Gastrocnemius medialis (tissue), 4 donors: ENCODE data around the gene SLC6A15. TPM values are rescaled to one million over a fixed set of nuclear protein-coding genes. Genes with fewer than 3 reads are reported as not detected.

ENCODE experiments used
- ATAC-seq, 2 donors: fragments of 150-250 bp; one replicate each; pipeline ENCODE4 v1.9.1; 2016
- DNase-seq, 2 donors: peaks; one replicate each; pipeline ENCODE4 v3.0.0-alpha.2; 2019
- H3K27ac ChIP-seq, 4 donors: fragments of 200-600 bp; sonication (generic); 1 replicate in 1 of 4; 2 replicates in 3 of 4; pipeline ENCODE4 v1.5.1; 2016 to 2018; ENCODE audit warnings: mild to moderate bottlenecking in 2 of 4, moderate library complexity in 1 of 4
- H3K27me3 ChIP-seq, 3 donors: fragments of 200-600 bp; sonication (generic) in 2 of 3; 1 replicate in 1 of 3; 2 replicates in 2 of 3; pipeline versions ENCODE4 v1.5.1 to v1.6.0; 2016 to 2019; ENCODE audit warnings: mild to moderate bottlenecking in 1 of 3, moderate library complexity in 1 of 3
- H3K36me3 ChIP-seq, 2 donors: fragments of 200-600 bp; sonication (generic) in 1 of 2; one replicate each; pipeline ENCODE4 v1.5.1; 2017 to 2018
- H3K4me1 ChIP-seq, 2 donors: fragments of 200-600 bp; sonication (generic) in 1 of 2; one replicate each; pipeline ENCODE4 v1.5.1; 2016 to 2017; ENCODE audit warnings: mild to moderate bottlenecking in 2 of 2
- H3K4me3 ChIP-seq, 4 donors: fragments of 200-600 bp; sonication (generic) in 3 of 4; 1 replicate in 1 of 4; 2 replicates in 3 of 4; pipeline ENCODE4 v1.5.1; 2016 to 2019; ENCODE audit warnings: mild to moderate bottlenecking in 2 of 4
- H3K9me3 ChIP-seq, 3 donors: fragments of 200-600 bp; sonication (generic) in 2 of 3; 1 replicate in 1 of 3; 2 replicates in 2 of 3; pipeline ENCODE4 v1.5.1; 2016 to 2019
- CTCF ChIP-seq, 5 experiments: fragments of 450-650 bp in 3 of 5; fragments of 200-600 bp in 2 of 5; sonication (generic) in 2 of 5; IDR thresholded peaks in 4 of 5; conservative IDR thresholded peaks in 1 of 5; 1 replicate in 4 of 5; 2 replicates in 1 of 5; pipeline ENCODE4 v1.5.1; 2016 to 2019; ENCODE audit warnings: antibody characterized with exemption in 5 of 5, mild to moderate bottlenecking in 3 of 5, moderate library complexity in 3 of 5
- POLR2A ChIP-seq, 2 donors: fragments of 450-650 bp; IDR thresholded peaks; one replicate each; pipeline ENCODE4 v1.6.1; 2017; ENCODE audit warnings: antibody characterized with exemption in 2 of 2, mild to moderate bottlenecking in 2 of 2, moderate library complexity in 2 of 2
- in situ Hi-C, 4 donors: fragments of 200-750 bp; cut with MboI; loops; one replicate each; pipeline versions ENCODE4 v1.15.0 to v1.8.0; 2017; ENCODE audit warnings: low sequenced_read_pairs in 4 of 4
- intact Hi-C: fragments of 100-400 bp; cut with DNase I; formaldehyde crosslinking; loops from one replicate; pipeline ENCODE4 v1.15.1; 2023; ENCODE audit warnings: low total_unique reads
- total RNA-seq, 4 donors: library from RNA; depleted of rRNA; stranded (reverse); fragments of >200 nt; gene quantifications; one replicate each; pipeline versions ENCODE4 v1.1.0 to v1.2.3, GENCODE V29; 2016

Gene SLC6A15
- total RNA-seq, 4 donors from 2014 or later, result 0.51 to 0.91 TPM; not detected in 2

- H3K4me1 ChIP-seq, result no peaks in the 10 kb centered on the region
- intact Hi-C loops, result no loop called here
- in situ Hi-C loops, result loop anchor here in 1 of 4 donors (25.0 kb wide), 1 partner anchor 180 kb away; the partner anchor contains the start of genes LRRIQ1 and TSPAN19
- no peak overlapping the region for H3K27ac ChIP-seq
- H3K27me3 ChIP-seq, result no peaks in the 10 kb centered on the region
- DNase-seq (no peak), ATAC-seq (no peak)
- TF ChIP-seq CTCF (IDR thresholded peaks at IDR 0.05 in 4 of 5, conservative IDR thresholded peaks at IDR 0.05 in 1 of 5) (no peak), POLR2A (IDR thresholded peaks at IDR 0.05) (no peak)
- no peaks in the 10 kb centered on the region for H3K9me3 ChIP-seq
- H3K36me3 ChIP-seq, result no peaks in the 10 kb centered on the region
- H3K4me3 ChIP-seq, result no peak overlapping the region
These were observed 54.9 kb downstream of the SLC6A15 start for GRCh38 chr12:84857525-84858208.

GRCh38 chr12:84856156-84856900, 56.3 kb downstream of the SLC6A15 start:
- TF ChIP-seq CTCF (IDR thresholded peaks at IDR 0.05 in 4 of 5, conservative IDR thresholded peaks at IDR 0.05 in 1 of 5) (no peak), POLR2A (IDR thresholded peaks at IDR 0.05) (no peak)
- ATAC-seq (no peak), DNase-seq (no peak)
- Histone ChIP-seq H3K27me3 (no peaks in the 10 kb centered on the region), H3K27ac (no peak overlapping the region), H3K4me3 (no peak overlapping the region), H3K4me1 (no peaks in the 10 kb centered on the region), H3K9me3 (no peaks in the 10 kb centered on the region), H3K36me3 (no peaks in the 10 kb centered on the region)
- intact Hi-C loops (no loop called here), in situ Hi-C loops (loop anchor here in 1 of 4 donors (25.0 kb wide), 1 partner anchor 181 kb away; the partner anchor contains the start of genes LRRIQ1 and TSPAN19)

GRCh38 chr12:84843593-84844144, 68.9 kb downstream of the SLC6A15 start:
- no peak overlapping the region for H3K27ac ChIP-seq
- TF ChIP-seq CTCF (IDR thresholded peaks at IDR 0.05 in 4 of 5, conservative IDR thresholded peaks at IDR 0.05 in 1 of 5) (no peak), POLR2A (IDR thresholded peaks at IDR 0.05) (no peak)
- intact Hi-C loops, result no loop called here
- in situ Hi-C loops, result no loop called here
- H3K4me3 ChIP-seq, result no peak overlapping the region
- DNase-seq, result no peak
- no peaks in the 10 kb centered on the region for H3K36me3 ChIP-seq
- H3K4me1 ChIP-seq, result no peaks in the 10 kb centered on the region
- no peak for ATAC-seq
- H3K27me3 ChIP-seq, result no peaks in the 10 kb centered on the region
- no peaks in the 10 kb centered on the region for H3K9me3 ChIP-seq

GRCh38 chr12:84842406-84843013, 70.1 kb downstream of the SLC6A15 start:
- no peak overlapping the region for H3K27ac ChIP-seq
- TF ChIP-seq CTCF (IDR thresholded peaks at IDR 0.05 in 4 of 5, conservative IDR thresholded peaks at IDR 0.05 in 1 of 5) (peak in 2 of 5 experiments; percentile 16 to 34), POLR2A (IDR thresholded peaks at IDR 0.05) (no peak)
- intact Hi-C loops, result no loop called here
- DNase-seq (no peak), ATAC-seq (no peak)
- H3K4me1 ChIP-seq, result no peaks in the 10 kb centered on the region
- H3K36me3 ChIP-seq, result no peaks in the 10 kb centered on the region
- in situ Hi-C loops, result no loop called here
- no peak overlapping the region for H3K4me3 ChIP-seq
- H3K27me3 ChIP-seq, result no peaks in the 10 kb centered on the region
- no peaks in the 10 kb centered on the region for H3K9me3 ChIP-seq
